Heart right ventricle (tissue), 16 donors: ENCODE results near the gene BLACAT1. TPM values are rescaled to one million over a fixed set of nuclear protein-coding genes. Genes with fewer than 3 reads are reported as not detected.

Experiments used
- ATAC-seq, 8 donors: fragments of 200-7000 bp; cut with Tn5 transposase; one replicate each; pipeline ENCODE4 v1.9.1; 2020; ENCODE audit warnings: mild to moderate bottlenecking in 8 of 8, moderate library complexity in 8 of 8, moderate number of reproducible peaks in 1 of 8
- DNase-seq, 2 donors: peaks; one replicate each; pipeline ENCODE4 v3.0.0-alpha.2; 2020
- H3K27ac ChIP-seq, 10 donors: fragments of 200-600 bp; sonication (generic) in 2 of 10; one replicate each; pipeline versions ENCODE4 v1.5.0 to v1.8.0; 2020 to 2022; ENCODE audit warnings: mild to moderate bottlenecking in 3 of 10
- H3K27me3 ChIP-seq, 7 donors: fragments of 200-600 bp; one replicate each; pipeline ENCODE4 v1.8.0; 2021 to 2022; ENCODE audit warnings: mild to moderate bottlenecking in 2 of 7
- H3K36me3 ChIP-seq, 9 donors: fragments of 200-600 bp; sonication (generic) in 1 of 9; one replicate each; pipeline versions ENCODE4 v1.5.0 to v1.8.0; 2020 to 2022; ENCODE audit warnings: mild to moderate bottlenecking in 2 of 9
- H3K4me1 ChIP-seq, 9 donors: fragments of 200-600 bp; sonication (generic) in 1 of 9; one replicate each; pipeline versions ENCODE4 v1.5.0 to v1.8.0; 2020 to 2022; ENCODE audit warnings: mild to moderate bottlenecking in 4 of 9
- H3K4me3 ChIP-seq, 10 donors: fragments of 200-600 bp; sonication (generic) in 2 of 10; one replicate each; pipeline versions ENCODE4 v1.5.0 to v1.8.0; 2020 to 2022; ENCODE audit warnings: mild to moderate bottlenecking in 7 of 10, moderate library complexity in 2 of 10
- H3K9me3 ChIP-seq, 11 donors: fragments of 200-600 bp in 10 of 11; sonication (generic) in 2 of 11; one replicate each; pipeline versions ENCODE4 v1.5.0 to v1.8.0; 2013 to 2022; ENCODE audit warnings: mild to moderate bottlenecking in 2 of 11, control low read depth in 1 of 11, moderate library complexity in 1 of 11
- CTCF ChIP-seq, 9 donors: fragments of 200-600 bp; sonication (generic) in 2 of 9; IDR thresholded peaks; one replicate each; pipeline versions ENCODE4 v1.5.0 to v1.8.0; 2021 to 2022; ENCODE audit warnings: antibody characterized with exemption in 9 of 9, mild to moderate bottlenecking in 5 of 9, moderate library complexity in 1 of 9
- WGBS, 2 donors: extraction: QIAGEN DNeasy Blood & Tissue Kit; methylation state at CpG; one replicate each; pipeline ENCODE4 v1.1.7; 2013; ENCODE audit warnings: inconsistent platforms in 1 of 2; 5-methylcytosine and 5-hydroxymethylcytosine counted together
- intact Hi-C, 10 donors: fragments of 100-400 bp; cut with DNase I; formaldehyde crosslinking; loops; one replicate each; pipeline versions ENCODE4 v1.11.1 to v1.14.2; 2022
- polyA plus RNA-seq, 2 donors: library from polyadenylated mRNA; stranded (reverse); fragments of 200-250 nt; gene quantifications; one replicate each; pipeline ENCODE4 v1.2.3, GENCODE V29; 2013
- total RNA-seq, 10 donors: library from RNA; stranded (reverse); fragmentation: NEBNext Ultra II Directional in 3 of 10; extraction: Animal tissue kit (Norgen Biotek cat#: 25700) in 3 of 10; gene quantifications; one replicate each; pipeline versions ENCODE4 v1.2.1 to v1.2.4, GENCODE V29; 2021 to 2023
- donor health status: Arrhythmogenic right ventricular cardiomyopathy.
- donor health status: ischemic (EF 13 %, LVEDD 7.1; RV severe dilation, severe dysfunction).
- donor health status: healthy with polysubstance abuse.
- donor health status: DM: no; HTN: yes; CAD: no.
- donor health status: DM: no; HTN: no; CAD: no.
- donor health status: ischemic (EF 25% LVEDD 6.9; RV normal size, moderate dysfunction).
- donor health status: ischemic (EF 25% LVEDD 5.7; RV mildly dilated, moderate dysfunction).
- donor health status: healthy.
- donor health status: DM: yes; HTN: yes; CAD: no.
- donor health status: Ischemic cardiomyopathy.
- donor health status: ischemic (EF 35%, LVEDD 5.7; RV mildly dilated, moderate dysfunction).
- donor health status: nonischemic (EF 11% LVEDD 7.7; RV severe dilation, severe dysfunction).
- donor health status: DM: yes; HTN: yes; CAD: no.
- donor health status: PGD.
- donor health status: ischemic (EF 29% LVEDD 5.4; RV normal size, mild dysfunction).
- donor health status: nonischemic (EF 23%, LVEDD 6.1; RV moderate dilation, normal function).

The BLACAT1 gene
- total and polyA plus RNA-seq, 12 donors: 0.15 TPM; not detected in 11

GRCh38 chr1:205450448-205450847, 5.4 kb downstream of the BLACAT1 start:
- TF ChIP-seq CTCF (IDR thresholded peaks at IDR 0.05): no peak
- H3K4me1 ChIP-seq: peaks cover 0 to 35% (median 26%) of the 10 kb centered on the region in 9 donors
- no peak for DNase-seq
- no peak for ATAC-seq
- 46 to 64% methylated on average over 4 of the region's 4 CpGs for WGBS, 2 donors
- peaks cover 7 to 64% (median 51%) of the 10 kb centered on the region in 7 donors for H3K27me3 ChIP-seq
- no peak overlapping the region for H3K4me3 ChIP-seq
- intact Hi-C loops: no loop called here
- no peaks in the 10 kb centered on the region for H3K9me3 ChIP-seq
- H3K27ac ChIP-seq: no peak overlapping the region
- no peaks in the 10 kb centered on the region for H3K36me3 ChIP-seq

DNA sequence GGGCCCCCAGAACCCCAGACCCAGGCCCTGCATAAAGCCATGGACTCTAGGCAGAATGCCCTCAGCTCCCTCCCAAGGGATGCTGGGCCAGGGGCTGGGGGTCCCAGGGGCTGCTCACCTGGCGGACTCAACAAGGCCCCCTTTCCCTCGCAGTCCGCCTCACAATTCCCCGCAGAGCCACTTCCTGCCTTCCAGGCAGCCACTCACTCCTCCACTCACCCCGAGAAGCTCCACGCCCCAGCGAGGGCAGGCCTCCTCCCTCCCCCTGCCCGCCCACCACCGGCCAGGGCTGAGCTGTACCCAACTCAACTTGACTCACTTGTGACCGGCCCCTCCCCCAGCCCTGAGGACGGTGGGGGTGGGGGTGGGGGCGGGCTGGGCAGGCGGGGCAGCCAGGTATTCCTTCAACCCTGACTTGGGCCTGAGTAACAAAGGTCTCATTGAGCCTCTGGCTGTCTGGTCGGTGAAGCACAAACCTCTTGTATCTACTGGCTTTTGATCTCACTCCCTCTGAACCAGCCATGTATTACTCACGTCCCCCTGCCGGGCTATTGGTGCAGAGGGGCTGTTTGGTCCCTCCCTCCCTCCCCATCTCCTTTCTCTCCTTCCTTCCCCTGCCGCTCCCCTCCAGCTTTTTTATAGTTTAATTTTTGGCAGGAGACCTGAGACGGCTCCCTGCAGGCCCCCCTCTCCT, 5.9 kb downstream of the BLACAT1 start:
- H3K4me3 ChIP-seq: no peak overlapping the region
- TF ChIP-seq CTCF (IDR thresholded peaks at IDR 0.05): no peak
- no peaks in the 10 kb centered on the region for H3K9me3 ChIP-seq
- peaks cover 1 to 59% (median 46%) of the 10 kb centered on the region in 7 donors for H3K27me3 ChIP-seq
- H3K27ac ChIP-seq: no peak overlapping the region
- no peaks in the 10 kb centered on the region for H3K36me3 ChIP-seq
- H3K4me1 ChIP-seq: peaks cover 0 to 38% (median 29%) of the 10 kb centered on the region in 9 donors
- intact Hi-C loops: no loop called here
- no peak for ATAC-seq
- DNase-seq: no peak
- WGBS, 2 donors: 41 to 44% methylated on average over 18 of the region's 18 CpGs

DNA sequence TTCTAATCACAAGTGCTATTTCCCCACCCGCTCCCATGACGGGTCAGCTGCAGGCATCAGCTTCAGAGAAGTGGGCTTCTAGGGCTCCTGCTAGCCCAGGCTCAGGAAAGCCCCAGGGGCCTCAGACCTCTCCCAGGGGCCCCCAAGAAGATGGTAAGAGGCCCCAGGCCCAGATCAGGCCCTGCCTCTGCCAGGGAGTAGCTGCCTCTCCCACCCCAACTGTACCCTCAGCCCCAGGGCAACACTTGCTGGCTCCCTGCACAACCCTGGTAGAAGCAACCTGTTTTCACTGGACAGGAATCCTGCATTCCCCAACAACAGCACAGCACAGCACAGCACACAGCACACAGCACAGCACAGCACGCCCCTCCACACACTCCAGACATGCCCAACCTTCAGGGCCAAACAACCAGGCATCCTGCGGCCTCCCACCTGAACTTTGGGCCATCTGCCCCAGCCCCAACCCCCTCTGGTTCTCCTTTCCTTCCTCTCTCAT, 6.5 kb downstream of the BLACAT1 start:
- Histone ChIP-seq H3K9me3 (no peaks in the 10 kb centered on the region), H3K27ac (no peak overlapping the region), H3K36me3 (no peaks in the 10 kb centered on the region), H3K4me3 (no peak overlapping the region), H3K4me1 (peaks cover 0 to 38% (median 29%) of the 10 kb centered on the region in 9 donors), H3K27me3 (peaks cover 0 to 53% (median 40%) of the 10 kb centered on the region in 7 donors)
- no peak for DNase-seq
- 93 to 95% methylated on average over 4 of the region's 4 CpGs for WGBS, 2 donors
- TF ChIP-seq CTCF (IDR thresholded peaks at IDR 0.05): no peak
- intact Hi-C loops: no loop called here
- no peak for ATAC-seq

DNA sequence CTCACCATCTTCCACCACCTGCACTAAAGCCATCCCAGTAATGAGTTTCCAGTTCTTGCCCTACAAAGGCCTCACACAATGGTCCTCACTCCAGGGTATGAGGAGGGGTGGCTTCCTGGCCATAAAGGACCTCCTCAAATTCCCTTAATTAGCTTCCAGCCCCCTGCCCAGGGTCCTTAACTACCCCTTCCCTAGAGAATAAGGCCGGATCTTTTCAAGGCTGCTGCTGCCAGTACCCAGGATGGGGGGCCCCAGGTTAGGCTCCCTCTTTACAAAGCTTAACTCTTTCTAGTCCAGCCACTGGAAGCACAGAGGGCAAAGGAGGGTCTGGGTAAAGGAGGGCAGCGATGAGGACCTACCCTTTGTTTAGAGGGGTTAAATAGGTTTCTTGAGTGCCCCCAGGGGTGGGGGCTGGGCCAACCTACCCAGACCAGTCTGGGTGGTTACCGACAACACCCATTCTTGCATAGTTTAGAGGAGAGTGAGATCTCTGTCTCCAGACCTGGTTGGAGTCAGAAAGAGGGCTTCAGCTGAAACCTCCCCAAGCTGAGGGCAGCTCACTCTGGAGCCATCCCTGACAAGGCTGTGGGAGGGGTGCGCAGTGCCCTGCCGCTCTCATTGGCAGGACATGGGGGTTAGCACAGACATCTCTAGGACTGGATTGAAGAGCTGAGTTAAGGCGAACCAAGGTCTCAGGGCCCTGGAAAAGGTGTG, 7.1 kb downstream of the BLACAT1 start:
- no peak for TF ChIP-seq CTCF (IDR thresholded peaks at IDR 0.05)
- H3K36me3 ChIP-seq: no peaks in the 10 kb centered on the region
- peaks cover 0 to 40% (median 29%) of the 10 kb centered on the region in 9 donors for H3K4me1 ChIP-seq
- intact Hi-C loops: no loop called here
- WGBS, 2 donors: 89 to 91% methylated on average over 6 of the region's 6 CpGs
- H3K27me3 ChIP-seq: peaks cover 0 to 49% (median 34%) of the 10 kb centered on the region in 7 donors
- H3K4me3 ChIP-seq: no peak overlapping the region
- ATAC-seq (no peak), DNase-seq (no peak)
- H3K9me3 ChIP-seq: no peaks in the 10 kb centered on the region
- H3K27ac ChIP-seq: no peak overlapping the region
